NCI-H2107 treated with DMSO at 0.1 percent for 48 hours (cell line): ENCODE measurements around the gene ARHGAP28.
A peak's percentile ranks its signal among the peaks of the same experiment; 100 is the strongest.

Source experiments
- DNase-seq: peaks from one replicate; lab custom pipeline; 2025; ENCODE audit not compliant: unreplicated experiment; lab: John Stamatoyannopoulos, UW

Gene ARHGAP28

GRCh38 chr18:6866552-6867085 is 137.1 kb downstream of the ARHGAP28 start:
- DNase-seq, result peak; percentile 55

- DNase-seq, result no peak
Measured at GRCh38 chr18:6868033-6868432, 138.5 kb downstream of the ARHGAP28 start.

GRCh38 chr18:6871566-6871965 is 142.1 kb downstream of the ARHGAP28 start:
- no peak for DNase-seq

GRCh38 chr18:6873040-6873751 is 143.7 kb downstream of the ARHGAP28 start:
- no peak for DNase-seq

GRCh38 chr18:6874315-6874714 is 144.8 kb downstream of the ARHGAP28 start:
- no peak for DNase-seq

- no peak for DNase-seq
Measured at GRCh38 chr18:6875749-6876148, 146.2 kb downstream of the ARHGAP28 start.

- DNase-seq, result no peak
Measured at GRCh38 chr18:6876641-6877041, 147.1 kb downstream of the ARHGAP28 start.

GRCh38 chr18:6877288-6877687 is 147.8 kb downstream of the ARHGAP28 start:
- DNase-seq, result no peak

- DNase-seq, result no peak
Measured at GRCh38 chr18:6878556-6879297, 149.2 kb downstream of the ARHGAP28 start.

- DNase-seq, result no peak
Measured at GRCh38 chr18:6879508-6880195, 150.1 kb downstream of the ARHGAP28 start.

GRCh38 chr18:6881034-6881820 is 151.7 kb downstream of the ARHGAP28 start:
- no peak for DNase-seq

- DNase-seq, result no peak
Measured at GRCh38 chr18:6882401-6882800, 152.9 kb downstream of the ARHGAP28 start.

- no peak for DNase-seq
Measured at GRCh38 chr18:6885006-6885481, 155.5 kb downstream of the ARHGAP28 start.

- peak; percentile 5 for DNase-seq
Measured at GRCh38 chr18:6885992-6886796, 156.7 kb downstream of the ARHGAP28 start.

- no peak for DNase-seq
Measured at GRCh38 chr18:6886797-6887330, 157.3 kb downstream of the ARHGAP28 start.

GRCh38 chr18:6891788-6892187 is 162.3 kb downstream of the ARHGAP28 start:
- DNase-seq, result no peak

- no peak for DNase-seq
Measured at GRCh38 chr18:6901286-6901926, 171.9 kb downstream of the ARHGAP28 start.

GRCh38 chr18:6917072-6917471 is 187.6 kb downstream of the ARHGAP28 start:
- no peak for DNase-seq
